Measurements from ENCODE around the gene TBC1D20. TPM values are rescaled to one million over a fixed set of nuclear protein-coding genes. Genes with fewer than 3 reads are reported as not detected.

TBC1D20 gene
- total RNA-seq, 1 experiment from 2014 or later = 32.8 TPM

DNA sequence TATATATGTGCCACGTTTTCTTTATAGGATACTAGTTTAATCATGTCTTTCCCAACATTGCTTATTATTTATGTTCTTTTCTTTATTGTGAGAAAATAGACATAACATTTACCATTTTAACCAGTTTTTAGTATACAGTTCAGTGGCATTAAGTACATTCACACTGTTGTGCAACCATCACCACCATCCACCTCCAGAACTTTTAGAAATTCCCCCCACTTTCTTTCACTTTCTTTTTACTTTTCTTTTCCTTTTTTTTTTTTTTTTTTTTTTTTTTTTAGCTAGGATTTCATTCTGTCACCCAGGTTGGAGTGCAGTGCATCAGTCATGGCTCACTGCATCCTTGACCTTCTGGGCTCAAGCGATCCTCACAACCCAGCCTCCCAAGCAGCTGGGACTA lies 35.8 kb downstream of the TBC1D20 start:
- Histone ChIP-seq H3K4me2 (no peak overlapping the region), H3K9me2 (ENCODE audit: insufficient read depth) (no peaks in the 10 kb centered on the region), H3K36me3 (ENCODE audit: low read depth) (peaks cover 10% of the 10 kb centered on the region; the same call in 1 of the 2 replicates), H3K4me1 (replicated peaks; ENCODE audit: insufficient read depth) (no peaks in the 10 kb centered on the region), H3K27me3 (ENCODE audit: insufficient read depth, low read depth) (no peaks in the 10 kb centered on the region), H3F3A (ENCODE audit: insufficient read depth, low read depth) (peaks cover 38% of the 10 kb centered on the region), H3K27ac (no peak overlapping the region), H2AFZ (no peak overlapping the region), H3K9me3 (ENCODE audit: insufficient read depth, low read depth) (no peaks in the 10 kb centered on the region), H3K4me3 (no peak overlapping the region), H4K20me1 (ENCODE audit: insufficient read depth) (0 out of 2 replicates have a peak, but pooled peaks cover 5% of the 10 kb centered on the region), H3K79me2 (ENCODE audit: low read depth) (no peaks in the 10 kb centered on the region)
- POLR2A ChIA-PET (ENCODE audit: unreplicated experiment) = no interaction called here
- BruUV-seq (replicated peaks) = no TSS peak
- intact Hi-C loops (cut with micrococcal nuclease; ENCODE audit: unreplicated experiment) = no loop called here
- CTCF ChIA-PET = interaction anchor here (0.6 kb wide), 1 partner anchor 579 kb away, joined by 3 read pairs; no protein-coding TSS in a partner anchor
- no peak for DNase-seq
- TF ChIP-seq, protein P1, sequence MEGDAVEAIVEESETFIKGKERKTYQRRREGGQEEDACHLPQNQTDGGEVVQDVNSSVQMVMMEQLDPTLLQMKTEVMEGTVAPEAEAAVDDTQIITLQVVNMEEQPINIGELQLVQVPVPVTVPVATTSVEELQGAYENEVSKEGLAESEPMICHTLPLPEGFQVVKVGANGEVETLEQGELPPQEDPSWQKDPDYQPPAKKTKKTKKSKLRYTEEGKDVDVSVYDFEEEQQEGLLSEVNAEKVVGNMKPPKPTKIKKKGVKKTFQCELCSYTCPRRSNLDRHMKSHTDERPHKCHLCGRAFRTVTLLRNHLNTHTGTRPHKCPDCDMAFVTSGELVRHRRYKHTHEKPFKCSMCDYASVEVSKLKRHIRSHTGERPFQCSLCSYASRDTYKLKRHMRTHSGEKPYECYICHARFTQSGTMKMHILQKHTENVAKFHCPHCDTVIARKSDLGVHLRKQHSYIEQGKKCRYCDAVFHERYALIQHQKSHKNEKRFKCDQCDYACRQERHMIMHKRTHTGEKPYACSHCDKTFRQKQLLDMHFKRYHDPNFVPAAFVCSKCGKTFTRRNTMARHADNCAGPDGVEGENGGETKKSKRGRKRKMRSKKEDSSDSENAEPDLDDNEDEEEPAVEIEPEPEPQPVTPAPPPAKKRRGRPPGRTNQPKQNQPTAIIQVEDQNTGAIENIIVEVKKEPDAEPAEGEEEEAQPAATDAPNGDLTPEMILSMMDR (conservative IDR thresholded peaks at IDR 0.05) = no peak
- TF ChIP-seq EZH2 (IDR thresholded peaks at IDR 0.05; ENCODE audit: low read depth) = no peak

DNA sequence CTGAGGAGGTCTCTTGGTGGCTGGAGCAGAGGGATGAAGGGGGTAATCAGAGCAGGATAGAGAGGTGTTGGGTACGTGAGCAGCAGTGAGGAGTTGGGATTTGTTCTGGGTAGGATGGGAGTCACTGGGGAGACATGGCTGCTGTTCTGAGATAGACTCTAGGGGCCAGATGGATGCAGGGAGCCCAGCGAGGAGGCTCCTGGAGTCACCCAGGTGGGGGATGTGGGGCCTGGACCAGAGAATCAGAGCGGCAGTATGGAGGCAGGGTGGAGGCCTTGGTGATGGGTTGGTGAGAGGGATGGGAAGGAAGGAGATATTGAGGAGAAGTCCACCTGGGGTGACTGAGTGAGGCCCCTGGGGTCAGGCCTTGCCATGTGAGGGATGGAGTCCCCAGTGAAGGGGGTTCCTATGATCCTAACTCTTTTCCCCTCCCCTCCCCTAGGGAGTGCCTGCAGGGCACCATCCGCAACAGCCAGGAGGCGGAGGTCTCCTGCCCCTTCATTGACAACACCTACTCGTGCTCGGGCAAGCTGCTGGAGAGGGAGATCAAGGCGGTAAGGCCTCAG lies 40.6 kb downstream of the TBC1D20 start:
- BruUV-seq (replicated peaks) = no TSS peak
- H3K36me3 ChIP-seq (ENCODE audit: low read depth) = 0 out of 2 replicates have a peak, but pooled peaks cover 10% of the 10 kb centered on the region
- peaks cover 32% of the 10 kb centered on the region for H3F3A ChIP-seq (ENCODE audit: insufficient read depth, low read depth)
- intact Hi-C loops (cut with micrococcal nuclease; ENCODE audit: unreplicated experiment) = no loop called here
- TF ChIP-seq, protein P1 (conservative IDR thresholded peaks at IDR 0.05) = no peak
- TF ChIP-seq EZH2 (IDR thresholded peaks at IDR 0.05; ENCODE audit: low read depth) = no peak
- no peaks in the 10 kb centered on the region for H3K27me3 ChIP-seq (ENCODE audit: insufficient read depth, low read depth)
- H2AFZ ChIP-seq = no peak overlapping the region
- no peak overlapping the region for H3K4me2 ChIP-seq
- no peaks in the 10 kb centered on the region for H3K9me2 ChIP-seq (ENCODE audit: insufficient read depth)
- H4K20me1 ChIP-seq (ENCODE audit: insufficient read depth) = 0 out of 2 replicates have a peak, but pooled peaks cover 5% of the 10 kb centered on the region
- no peak overlapping the region for H3K27ac ChIP-seq
- CTCF ChIA-PET = no interaction called here
- POLR2A ChIA-PET (ENCODE audit: unreplicated experiment) = no interaction called here
- H3K9me3 ChIP-seq (ENCODE audit: insufficient read depth, low read depth) = no peaks in the 10 kb centered on the region
- no peaks in the 10 kb centered on the region for H3K79me2 ChIP-seq (ENCODE audit: low read depth)
- H3K4me3 ChIP-seq = no peak overlapping the region
- no peaks in the 10 kb centered on the region for H3K4me1 ChIP-seq (replicated peaks; ENCODE audit: insufficient read depth)
- no peak for DNase-seq

DNA sequence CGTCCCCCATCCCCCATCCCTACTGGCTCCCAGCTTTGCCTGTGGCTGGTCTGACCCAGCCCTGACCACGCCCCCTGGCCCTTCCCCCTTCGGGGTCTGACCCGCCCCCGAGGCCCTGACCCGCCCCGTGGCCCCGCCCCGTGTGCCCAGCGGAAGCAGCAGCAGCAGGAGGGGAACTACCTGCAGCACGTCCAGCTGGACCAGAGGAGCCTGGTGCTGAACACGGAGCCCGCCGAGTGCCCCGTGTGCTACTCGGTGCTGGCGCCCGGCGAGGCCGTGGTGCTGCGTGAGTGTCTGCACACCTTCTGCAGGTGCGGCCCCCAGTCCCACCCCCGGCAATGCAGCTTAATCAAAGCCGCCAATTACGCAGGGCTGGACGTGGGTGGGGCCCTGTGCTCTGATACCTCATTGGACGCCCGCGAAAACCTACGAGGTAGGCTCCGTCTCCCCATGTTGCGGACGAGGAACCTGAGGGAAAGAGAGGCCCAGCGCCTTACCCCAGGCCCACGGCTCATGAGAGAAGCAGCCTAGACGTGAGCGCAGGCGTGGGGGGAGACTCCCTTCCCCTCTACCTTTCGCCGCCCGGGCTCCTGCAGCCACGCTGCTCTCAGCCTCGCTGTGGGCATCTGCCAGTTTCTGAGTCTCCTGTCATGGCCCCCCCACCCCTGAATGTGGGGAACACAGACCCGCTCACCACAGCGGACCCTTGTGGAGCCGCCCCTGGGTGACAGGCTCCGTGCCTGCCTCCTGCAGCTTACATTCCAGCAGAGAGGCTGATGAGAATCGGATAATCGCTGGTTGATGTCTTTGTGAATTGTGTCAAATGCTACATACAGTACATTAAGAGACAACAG lies 41.4 kb downstream of the TBC1D20 start:
- ChIA-PET POLR2A (ENCODE audit: unreplicated experiment) (no interaction called here), CTCF (interaction anchor here (0.5 kb wide), 1 partner anchor 57 kb away, joined by 6 read pairs; no protein-coding TSS in a partner anchor)
- DNase-seq = peak in 1 of 2 experiments; percentile 38
- H3K9me3 ChIP-seq (ENCODE audit: insufficient read depth, low read depth) = no peaks in the 10 kb centered on the region
- H3K27me3 ChIP-seq (ENCODE audit: insufficient read depth, low read depth) = no peaks in the 10 kb centered on the region
- BruUV-seq (replicated peaks) = no TSS peak
- no peaks in the 10 kb centered on the region for H3K4me1 ChIP-seq (replicated peaks; ENCODE audit: insufficient read depth)
- 0 out of 2 replicates have a peak, but pooled peaks cover 5% of the 10 kb centered on the region for H4K20me1 ChIP-seq (ENCODE audit: insufficient read depth)
- H3K4me2 ChIP-seq = no peak overlapping the region
- H3F3A ChIP-seq (ENCODE audit: insufficient read depth, low read depth) = peaks cover 36% of the 10 kb centered on the region
- H3K27ac ChIP-seq = no peak overlapping the region
- H3K79me2 ChIP-seq (ENCODE audit: low read depth) = no peaks in the 10 kb centered on the region
- TF ChIP-seq EZH2 (IDR thresholded peaks at IDR 0.05; ENCODE audit: low read depth) = no peak
- TF ChIP-seq, protein P1 (conservative IDR thresholded peaks at IDR 0.05) = no peak
- H2AFZ ChIP-seq = no peak overlapping the region
- peaks cover 14% of the 10 kb centered on the region; the same call in 1 of the 2 replicates for H3K36me3 ChIP-seq (ENCODE audit: low read depth)
- intact Hi-C loops (cut with micrococcal nuclease; ENCODE audit: unreplicated experiment) = no loop called here
- no peak overlapping the region for H3K4me3 ChIP-seq
- H3K9me2 ChIP-seq (ENCODE audit: insufficient read depth) = no peaks in the 10 kb centered on the region
